Measurements from ENCODE around the gene SYTL3. TPM values are rescaled to one million over a fixed set of nuclear protein-coding genes. Genes with fewer than 3 reads are reported as not detected.

SYTL3 gene
- total RNA-seq, 1 donor from 2014 or later, result 13.9 TPM

- no peaks in the 10 kb centered on the region for H3K36me3 ChIP-seq
- H3K4me3 ChIP-seq, result no peak overlapping the region
- H3K27me3 ChIP-seq (ENCODE audit: low read depth), result no peaks in the 10 kb centered on the region
- DNase-seq (no peak), ATAC-seq (peak; percentile 40)
- H3K9me3 ChIP-seq, result no peaks in the 10 kb centered on the region
- peak overlapping the region; percentile 12 for H3K27ac ChIP-seq
- intact Hi-C loops (cut with DNase I), result no loop called here
- peaks cover 98% of the 10 kb centered on the region for H3K4me1 ChIP-seq
- no peak for TF ChIP-seq CTCF (IDR thresholded peaks at IDR 0.05)
Measured at GRCh38 chr6:158799051-158799792, 149.4 kb downstream of the SYTL3 start.

GRCh38 chr6:158801655-158802294 lies 151.9 kb downstream of the SYTL3 start:
- Histone ChIP-seq H3K4me1 (peaks cover 89% of the 10 kb centered on the region), H3K9me3 (no peaks in the 10 kb centered on the region)
- intact Hi-C loops (cut with DNase I), result no loop called here

GRCh38 chr6:158803733-158804143 lies 153.9 kb downstream of the SYTL3 start:
- DNase-seq (no peak), ATAC-seq (peak in 1 of 2 donors; percentile 17)
- H3K4me1 ChIP-seq, result peaks cover 79% of the 10 kb centered on the region
- no peak for TF ChIP-seq CTCF (IDR thresholded peaks at IDR 0.05)
- H3K36me3 ChIP-seq, result peaks cover 11% of the 10 kb centered on the region
- H3K27ac ChIP-seq, result peak overlapping the region; percentile 51
- H3K4me3 ChIP-seq, result peak overlapping the region; percentile 27
- H3K27me3 ChIP-seq (ENCODE audit: low read depth), result no peaks in the 10 kb centered on the region
- H3K9me3 ChIP-seq, result no peaks in the 10 kb centered on the region
- intact Hi-C loops (cut with DNase I), result no loop called here

More at GRCh38 chr6:158801655-158802294, 151.9 kb downstream of the SYTL3 start:
- no peak for TF ChIP-seq CTCF (IDR thresholded peaks at IDR 0.05)
- Histone ChIP-seq H3K27me3 (ENCODE audit: low read depth) (no peaks in the 10 kb centered on the region), H3K4me3 (no peak overlapping the region), H3K27ac (peak overlapping the region; percentile 27), H3K36me3 (no peaks in the 10 kb centered on the region)
- ATAC-seq, result peak in 1 of 2 donors; percentile 1
- DNase-seq, result no peak

GRCh38 chr6:158804207-158804606 lies 154.4 kb downstream of the SYTL3 start:
- DNase-seq (no peak), ATAC-seq (no peak)
- H3K4me3 ChIP-seq, result peak overlapping the region; percentile 27
- TF ChIP-seq CTCF (IDR thresholded peaks at IDR 0.05), result no peak
- H3K27ac ChIP-seq, result peak overlapping the region; percentile 51
- intact Hi-C loops (cut with DNase I), result no loop called here
- H3K36me3 ChIP-seq, result peaks cover 13% of the 10 kb centered on the region
- H3K4me1 ChIP-seq, result peaks cover 79% of the 10 kb centered on the region
- no peaks in the 10 kb centered on the region for H3K27me3 ChIP-seq (ENCODE audit: low read depth)
- H3K9me3 ChIP-seq, result no peaks in the 10 kb centered on the region

- H3K27me3 ChIP-seq (ENCODE audit: low read depth), result no peaks in the 10 kb centered on the region
- no peak for ATAC-seq
- H3K27ac ChIP-seq, result no peak overlapping the region
- peaks cover 22% of the 10 kb centered on the region for H3K36me3 ChIP-seq
- H3K4me3 ChIP-seq, result no peak overlapping the region
- no peak for TF ChIP-seq CTCF (IDR thresholded peaks at IDR 0.05)
- DNase-seq, result no peak
- no peaks in the 10 kb centered on the region for H3K9me3 ChIP-seq
- H3K4me1 ChIP-seq, result peaks cover 79% of the 10 kb centered on the region
- intact Hi-C loops (cut with DNase I), result no loop called here
Measured at GRCh38 chr6:158805698-158806377, 156.0 kb downstream of the SYTL3 start.
